ENCODE data around the gene KANSL1.
A peak's percentile ranks its signal among the peaks of the same experiment; 100 is the strongest.
"Not testable (repeated sequence)": the region's sequence is repeated elsewhere in the genome, so short reads cannot be mapped to it uniquely, and the experiment has no call there.

KANSL1 gene

DNA sequence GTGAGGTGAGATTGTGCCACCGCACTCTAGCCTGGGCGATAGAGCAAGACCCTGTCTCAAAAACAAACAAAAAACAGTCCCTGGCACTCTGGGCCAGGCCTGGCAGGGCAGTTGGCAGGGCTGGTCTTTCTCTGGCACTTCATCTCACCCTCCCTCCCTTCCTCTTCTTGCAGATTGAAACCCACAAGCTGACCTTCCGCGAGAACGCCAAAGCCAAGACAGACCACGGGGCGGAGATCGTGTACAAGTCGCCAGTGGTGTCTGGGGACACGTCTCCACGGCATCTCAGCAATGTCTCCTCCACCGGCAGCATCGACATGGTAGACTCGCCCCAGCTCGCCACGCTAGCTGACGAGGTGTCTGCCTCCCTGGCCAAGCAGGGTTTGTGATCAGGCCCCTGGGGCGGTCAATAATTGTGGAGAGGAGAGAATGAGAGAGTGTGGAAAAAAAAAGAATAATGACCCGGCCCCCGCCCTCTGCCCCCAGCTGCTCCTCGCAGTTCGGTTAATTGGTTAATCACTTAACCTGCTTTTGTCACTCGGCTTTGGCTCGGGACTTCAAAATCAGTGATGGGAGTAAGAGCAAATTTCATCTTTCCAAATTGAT lies 169.3 kb downstream of the KANSL1 start:
- no peak for DNase-seq (ENCODE audit: low spot score)

GRCh38 chr17:46023366-46023765 lies 169.9 kb downstream of the KANSL1 start:
- DNase-seq (ENCODE audit: low spot score): not testable (repeated sequence)

GRCh38 chr17:46020998-46021397 lies 172.2 kb downstream of the KANSL1 start:
- no peak for DNase-seq (ENCODE audit: low spot score)

DNA sequence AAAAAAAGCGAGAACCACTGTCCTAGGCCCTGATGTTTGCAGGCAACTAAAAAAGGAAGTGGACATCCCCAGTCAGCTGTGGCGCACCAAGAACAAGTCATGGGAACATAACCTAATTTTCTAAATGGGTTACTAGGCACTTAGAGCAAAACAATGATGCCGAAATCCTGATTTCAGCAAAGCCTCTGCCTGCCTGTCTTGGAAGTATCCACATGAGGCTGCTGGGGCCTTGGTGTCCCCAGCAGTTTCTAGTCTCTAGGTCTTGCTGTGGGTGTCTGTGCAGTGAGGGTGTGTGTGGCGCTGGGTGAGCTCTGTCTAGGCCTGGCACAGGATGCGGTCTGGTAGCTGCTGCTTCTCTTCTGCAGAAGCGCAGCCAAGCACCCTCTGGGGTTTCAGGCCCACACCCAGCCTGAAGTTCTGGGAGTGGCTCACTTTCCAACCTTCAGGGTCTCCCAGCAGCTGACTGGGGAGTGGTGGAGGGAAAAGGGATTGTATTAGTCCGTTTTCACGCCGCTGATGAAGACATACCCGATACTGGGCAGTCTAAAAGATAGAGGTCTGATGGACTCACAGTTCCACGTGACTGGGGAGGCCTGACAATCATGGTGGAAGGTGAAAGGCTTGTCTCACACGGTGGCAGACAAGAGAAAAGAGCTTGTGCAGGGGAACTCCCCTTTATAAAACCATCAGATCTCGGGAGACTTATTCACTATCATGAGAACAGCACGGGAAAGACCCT lies 173.0 kb downstream of the KANSL1 start:
- DNase-seq (ENCODE audit: low spot score): no peak

DNA sequence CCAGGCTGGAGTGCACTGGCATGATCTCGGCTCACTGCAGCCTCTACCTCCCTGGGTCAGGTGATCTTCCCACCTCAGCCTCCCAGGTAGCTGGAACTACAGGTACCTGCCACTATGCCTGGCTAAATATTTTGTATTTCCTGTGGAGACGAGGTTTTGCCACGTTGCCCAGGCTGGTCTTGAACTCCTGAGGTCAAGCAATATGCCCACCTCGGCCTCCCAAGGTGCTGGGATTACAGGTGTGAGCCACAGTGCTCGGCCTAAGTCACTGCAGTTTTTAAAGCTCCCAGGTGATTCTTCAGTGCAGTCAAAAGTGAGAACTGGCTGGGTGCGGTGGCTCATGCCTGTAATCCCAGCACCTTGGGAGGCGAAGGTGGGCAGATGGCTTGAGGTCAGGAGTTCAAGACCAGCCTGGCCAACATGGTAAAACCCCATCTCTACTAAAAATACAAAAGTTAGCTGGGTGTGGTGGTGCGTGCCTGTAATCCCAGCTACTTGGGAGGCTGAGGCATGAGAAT lies 173.8 kb downstream of the KANSL1 start:
- not testable (repeated sequence) for DNase-seq (ENCODE audit: low spot score)

- peak; percentile 90 for DNase-seq (ENCODE audit: low spot score)
Observed at GRCh38 chr17:46013502-46014165, 179.6 kb downstream of the KANSL1 start.

DNA sequence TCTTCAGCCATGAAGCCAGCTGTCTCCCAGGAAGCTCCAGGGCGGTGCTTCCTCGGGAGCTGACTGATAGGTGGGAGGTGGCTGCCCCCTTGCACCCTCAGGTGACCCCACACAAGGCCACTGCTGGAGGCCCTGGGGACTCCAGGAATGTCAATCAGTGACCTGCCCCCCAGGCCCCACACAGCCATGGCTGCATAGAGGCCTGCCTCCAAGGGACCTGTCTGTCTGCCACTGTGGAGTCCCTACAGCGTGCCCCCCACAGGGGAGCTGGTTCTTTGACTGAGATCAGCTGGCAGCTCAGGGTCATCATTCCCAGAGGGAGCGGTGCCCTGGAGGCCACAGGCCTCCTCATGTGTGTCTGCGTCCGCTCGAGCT lies 180.1 kb downstream of the KANSL1 start:
- no peak for DNase-seq (ENCODE audit: low spot score)

DNA sequence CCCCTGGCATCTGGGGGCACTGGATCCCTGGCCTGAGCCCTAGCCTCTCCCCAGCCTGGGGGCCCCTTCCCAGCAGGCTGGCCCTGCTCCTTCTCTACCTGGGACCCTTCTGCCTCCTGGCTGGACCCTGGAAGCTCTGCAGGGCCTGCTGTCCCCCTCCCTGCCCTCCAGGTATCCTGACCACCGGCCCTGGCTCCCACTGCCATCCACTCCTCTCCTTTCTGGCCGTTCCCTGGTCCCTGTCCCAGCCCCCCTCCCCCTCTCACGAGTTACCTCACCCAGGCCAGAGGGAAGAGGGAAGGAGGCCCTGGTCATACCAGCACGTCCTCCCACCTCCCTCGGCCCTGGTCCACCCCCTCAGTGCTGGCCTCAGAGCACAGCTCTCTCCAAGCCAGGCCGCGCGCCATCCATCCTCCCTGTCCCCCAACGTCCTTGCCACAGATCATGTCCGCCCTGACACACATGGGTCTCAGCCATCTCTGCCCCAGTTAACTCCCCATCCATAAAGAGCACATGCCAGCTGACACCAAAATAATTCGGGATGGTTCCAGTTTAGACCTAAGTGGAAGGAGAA lies 180.6 kb downstream of the KANSL1 start:
- DNase-seq (ENCODE audit: low spot score): no peak

DNA sequence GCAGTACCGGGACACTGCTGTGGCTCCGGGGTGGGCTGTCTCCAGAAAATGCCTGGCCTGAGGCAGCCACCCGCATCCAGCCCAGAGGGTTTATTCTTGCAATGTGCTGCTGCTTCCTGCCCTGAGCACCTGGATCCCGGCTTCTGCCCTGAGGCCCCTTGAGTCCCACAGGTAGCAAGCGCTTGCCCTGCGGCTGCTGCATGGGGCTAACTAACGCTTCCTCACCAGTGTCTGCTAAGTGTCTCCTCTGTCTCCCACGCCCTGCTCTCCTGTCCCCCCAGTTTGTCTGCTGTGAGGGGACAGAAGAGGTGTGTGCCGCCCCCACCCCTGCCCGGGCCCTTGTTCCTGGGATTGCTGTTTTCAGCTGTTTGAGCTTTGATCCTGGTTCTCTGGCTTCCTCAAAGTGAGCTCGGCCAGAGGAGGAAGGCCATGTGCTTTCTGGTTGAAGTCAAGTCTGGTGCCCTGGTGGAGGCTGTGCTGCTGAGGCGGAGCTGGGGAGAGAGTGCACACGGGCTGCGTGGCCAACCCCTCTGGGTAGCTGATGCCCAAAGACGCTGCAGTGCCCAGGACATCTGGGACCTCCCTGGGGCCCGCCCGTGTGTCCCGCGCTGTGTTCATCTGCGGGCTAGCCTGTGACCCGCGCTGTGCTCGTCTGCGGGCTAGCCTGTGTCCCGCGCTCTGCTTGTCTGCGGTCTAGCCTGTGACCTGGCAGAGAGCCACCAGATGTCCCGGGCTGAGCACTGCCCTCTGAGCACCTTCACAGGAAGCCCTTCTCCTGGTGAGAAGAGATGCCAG lies 181.3 kb downstream of the KANSL1 start:
- DNase-seq (ENCODE audit: low spot score): no peak

GRCh38 chr17:46010597-46011186 lies 182.5 kb downstream of the KANSL1 start:
- no peak for DNase-seq (ENCODE audit: low spot score)

DNA sequence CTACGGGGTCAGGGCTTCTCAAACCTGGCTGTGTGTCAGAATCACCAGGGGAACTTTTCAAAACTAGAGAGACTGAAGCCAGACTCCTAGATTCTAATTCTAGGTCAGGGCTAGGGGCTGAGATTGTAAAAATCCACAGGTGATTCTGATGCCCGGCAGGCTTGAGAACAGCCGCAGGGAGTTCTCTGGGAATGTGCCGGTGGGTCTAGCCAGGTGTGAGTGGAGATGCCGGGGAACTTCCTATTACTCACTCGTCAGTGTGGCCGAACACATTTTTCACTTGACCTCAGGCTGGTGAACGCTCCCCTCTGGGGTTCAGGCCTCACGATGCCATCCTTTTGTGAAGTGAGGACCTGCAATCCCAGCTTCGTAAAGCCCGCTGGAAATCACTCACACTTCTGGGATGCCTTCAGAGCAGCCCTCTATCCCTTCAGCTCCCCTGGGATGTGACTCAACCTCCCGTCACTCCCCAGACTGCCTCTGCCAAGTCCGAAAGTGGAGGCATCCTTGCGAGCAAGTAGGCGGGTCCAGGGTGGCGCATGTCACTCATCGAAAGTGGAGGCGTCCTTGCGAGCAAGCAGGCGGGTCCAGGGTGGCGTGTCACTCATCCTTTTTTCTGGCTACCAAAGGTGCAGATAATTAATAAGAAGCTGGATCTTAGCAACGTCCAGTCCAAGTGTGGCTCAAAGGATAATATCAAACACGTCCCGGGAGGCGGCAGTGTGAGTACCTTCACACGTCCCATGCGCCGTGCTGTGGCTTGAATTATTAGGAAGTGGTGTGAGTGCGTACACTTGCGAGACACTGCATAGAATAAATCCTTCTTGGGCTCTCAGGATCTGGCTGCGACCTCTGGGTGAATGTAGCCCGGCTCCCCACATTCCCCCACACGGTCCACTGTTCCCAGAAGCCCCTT lies 183.3 kb downstream of the KANSL1 start:
- DNase-seq (ENCODE audit: low spot score): peak; percentile 83

- DNase-seq (ENCODE audit: low spot score): no peak
Observed at GRCh38 chr17:46008591-46008990, 184.6 kb downstream of the KANSL1 start.

DNA sequence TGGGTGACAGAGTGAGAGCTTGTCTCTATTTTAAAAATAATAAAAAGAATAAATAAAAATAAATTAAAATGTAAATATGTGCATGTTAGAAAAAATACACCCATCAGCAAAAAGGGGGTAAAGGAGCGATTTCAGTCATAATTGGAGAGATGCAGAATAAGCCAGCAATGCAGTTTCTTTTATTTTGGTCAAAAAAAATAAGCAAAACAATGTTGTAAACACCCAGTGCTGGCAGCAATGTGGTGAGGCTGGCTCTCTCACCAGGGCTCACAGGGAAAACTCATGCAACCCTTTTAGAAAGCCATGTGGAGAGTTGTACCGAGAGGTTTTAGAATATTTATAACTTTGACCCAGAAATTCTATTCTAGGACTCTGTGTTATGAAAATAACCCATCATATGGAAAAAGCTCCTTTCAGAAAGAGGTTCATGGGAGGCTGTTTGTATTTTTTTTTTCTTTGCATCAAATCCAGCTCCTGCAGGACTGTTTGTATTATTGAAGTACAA lies 185.7 kb downstream of the KANSL1 start:
- DNase-seq (ENCODE audit: low spot score): no peak

- not testable (repeated sequence) for DNase-seq (ENCODE audit: low spot score)
Observed at GRCh38 chr17:46006082-46006481, 187.1 kb downstream of the KANSL1 start.

DNA sequence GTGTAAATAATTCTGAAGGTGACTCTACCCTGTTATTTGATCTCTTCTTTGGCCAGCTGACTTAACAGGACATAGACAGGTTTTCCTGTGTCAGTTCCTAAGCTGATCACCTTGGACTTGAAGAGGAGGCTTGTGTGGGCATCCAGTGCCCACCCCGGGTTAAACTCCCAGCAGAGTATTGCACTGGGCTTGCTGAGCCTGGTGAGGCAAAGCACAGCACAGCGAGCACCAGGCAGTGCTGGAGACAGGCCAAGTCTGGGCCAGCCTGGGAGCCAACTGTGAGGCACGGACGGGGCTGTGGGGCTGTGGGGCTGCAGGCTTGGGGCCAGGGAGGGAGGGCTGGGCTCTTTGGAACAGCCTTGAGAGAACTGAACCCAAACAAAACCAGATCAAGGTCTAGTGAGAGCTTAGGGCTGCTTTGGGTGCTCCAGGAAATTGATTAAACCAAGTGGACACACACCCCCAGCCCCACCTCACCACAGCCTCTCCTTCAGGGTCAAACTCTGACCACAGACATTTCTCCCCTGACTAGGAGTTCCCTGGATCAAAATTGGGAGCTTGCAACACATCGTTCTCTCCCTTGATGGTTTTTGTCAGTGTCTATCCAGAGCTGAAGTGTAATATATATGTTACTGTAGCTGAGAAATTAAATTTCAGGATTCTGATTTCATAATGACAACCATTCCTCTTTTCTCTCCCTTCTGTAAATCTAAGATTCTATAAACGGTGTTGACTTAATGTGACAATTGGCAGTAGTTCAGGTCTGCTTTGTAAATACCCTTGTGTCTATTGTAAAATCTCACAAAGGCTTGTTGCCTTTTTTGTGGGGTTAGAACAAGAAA lies 189.1 kb downstream of the KANSL1 start:
- DNase-seq (ENCODE audit: low spot score): no peak

GRCh38 chr17:46002973-46003316 lies 190.3 kb downstream of the KANSL1 start:
- no peak for DNase-seq (ENCODE audit: low spot score)

- DNase-seq (ENCODE audit: low spot score): peak; percentile 85
Observed at GRCh38 chr17:46002311-46002972, 190.8 kb downstream of the KANSL1 start.

- no peak for DNase-seq (ENCODE audit: low spot score)
Observed at GRCh38 chr17:46001390-46002310, 191.6 kb downstream of the KANSL1 start.
